Activated B cell treated with CpG ODN at 0.5 μM for 24 hours (primary cell): ENCODE measurements around the gene STRADA. TPM values are rescaled to one million over a fixed set of nuclear protein-coding genes. Genes with fewer than 3 reads are reported as not detected.

Experiments
- ATAC-seq: fragments of 200-7000 bp; cut with Tn5 transposase; one replicate; pipeline ENCODE4 v1.10.0; 2021; ENCODE audit warnings: low read depth, mild to moderate bottlenecking, moderate library complexity
- CTCF ChIA-PET: fragments of 350-600 bp; sonication (Branson Sonifier 250); formaldehyde crosslinking; loops from one replicate; lab custom pipeline; 2021; ENCODE audit warnings: antibody characterized with exemption; lab: Charles Lee
- POLR2A ChIA-PET: fragments of 350-600 bp; sonication (Branson Sonifier 250); formaldehyde crosslinking; loops from one replicate; lab custom pipeline; 2021; ENCODE audit warnings: antibody characterized with exemption; lab: Charles Lee
- DNase-seq: peaks from one replicate; pipeline ENCODE4 v3.0.0; 2022
- H3K27ac Mint-ChIP-seq: one replicate; pipeline ENCODE4 v1.8.0; 2020; ENCODE audit warnings: mixed read lengths
- H3K27me3 Mint-ChIP-seq: one replicate; pipeline ENCODE4 v1.8.0; 2021; ENCODE audit warnings: mixed read lengths
- H3K36me3 Mint-ChIP-seq: one replicate; pipeline ENCODE4 v1.8.0; 2021; ENCODE audit warnings: low read depth, mixed read lengths
- H3K4me1 Mint-ChIP-seq: one replicate; pipeline ENCODE4 v1.8.0; 2021; ENCODE audit warnings: mixed read lengths
- H3K4me3 Mint-ChIP-seq: one replicate; pipeline ENCODE4 v1.8.0; 2020; ENCODE audit warnings: mild to moderate bottlenecking, mixed read lengths
- H3K9me3 Mint-ChIP-seq: one replicate; pipeline ENCODE4 v1.8.0; 2020; ENCODE audit warnings: mixed read lengths
- intact Hi-C: fragments of 100-400 bp; cut with micrococcal nuclease; formaldehyde crosslinking; loops from one replicate; pipeline ENCODE4 v1.15.1; 2024
- total RNA-seq: library from RNA; stranded (reverse); gene quantifications from 2 replicates; pipeline ENCODE4 v1.2.3, GENCODE V29; 2022
- TF ChIP-seq, protein P1 (sequence below): fragments of 200-600 bp; IDR thresholded peaks from one replicate; pipeline ENCODE4 v1.8.0; 2022; ENCODE audit warnings: antibody characterized with exemption, mild to moderate bottlenecking

The STRADA gene
- total RNA-seq, 1 donor from 2014 or later: 80.2 TPM

DNA sequence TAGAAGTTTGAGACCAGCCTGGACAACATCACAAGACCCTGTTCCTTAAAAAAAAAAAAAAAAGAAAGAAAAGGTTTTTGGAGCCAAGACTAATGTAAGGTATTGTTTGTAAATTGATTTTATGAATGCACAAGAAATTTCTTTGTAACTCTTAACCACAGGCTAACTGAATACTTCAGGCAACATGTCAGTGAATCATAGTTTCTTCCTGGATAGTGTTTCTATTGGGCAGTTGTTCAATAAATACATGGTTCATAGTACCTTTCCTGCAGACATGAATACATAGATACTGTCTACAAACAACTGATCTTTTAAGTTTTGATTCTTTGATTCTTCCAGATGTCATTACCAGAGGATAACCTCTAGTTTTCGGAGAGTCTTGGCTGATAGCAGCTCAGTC is 44.0 kb upstream of the STRADA start:
- POLR2A ChIA-PET: interaction anchor here (1.6 kb wide), 1 partner anchor 12 kb away, joined by 5 read pairs; the partner anchor contains the start of genes CCDC47 and DDX42
- no peak overlapping the region for H3K4me3 Mint-ChIP-seq
- CTCF ChIA-PET: no interaction called here
- peaks cover 69% of the 10 kb centered on the region for H3K36me3 Mint-ChIP-seq
- intact Hi-C loops: no loop called here
- DNase-seq (no peak), ATAC-seq (no peak)
- H3K9me3 Mint-ChIP-seq: no peaks in the 10 kb centered on the region
- H3K27ac Mint-ChIP-seq: no peak overlapping the region
- peaks cover 29% of the 10 kb centered on the region for H3K4me1 Mint-ChIP-seq
- TF ChIP-seq, protein P1, sequence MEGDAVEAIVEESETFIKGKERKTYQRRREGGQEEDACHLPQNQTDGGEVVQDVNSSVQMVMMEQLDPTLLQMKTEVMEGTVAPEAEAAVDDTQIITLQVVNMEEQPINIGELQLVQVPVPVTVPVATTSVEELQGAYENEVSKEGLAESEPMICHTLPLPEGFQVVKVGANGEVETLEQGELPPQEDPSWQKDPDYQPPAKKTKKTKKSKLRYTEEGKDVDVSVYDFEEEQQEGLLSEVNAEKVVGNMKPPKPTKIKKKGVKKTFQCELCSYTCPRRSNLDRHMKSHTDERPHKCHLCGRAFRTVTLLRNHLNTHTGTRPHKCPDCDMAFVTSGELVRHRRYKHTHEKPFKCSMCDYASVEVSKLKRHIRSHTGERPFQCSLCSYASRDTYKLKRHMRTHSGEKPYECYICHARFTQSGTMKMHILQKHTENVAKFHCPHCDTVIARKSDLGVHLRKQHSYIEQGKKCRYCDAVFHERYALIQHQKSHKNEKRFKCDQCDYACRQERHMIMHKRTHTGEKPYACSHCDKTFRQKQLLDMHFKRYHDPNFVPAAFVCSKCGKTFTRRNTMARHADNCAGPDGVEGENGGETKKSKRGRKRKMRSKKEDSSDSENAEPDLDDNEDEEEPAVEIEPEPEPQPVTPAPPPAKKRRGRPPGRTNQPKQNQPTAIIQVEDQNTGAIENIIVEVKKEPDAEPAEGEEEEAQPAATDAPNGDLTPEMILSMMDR: no peak
- no peaks in the 10 kb centered on the region for H3K27me3 Mint-ChIP-seq

DNA sequence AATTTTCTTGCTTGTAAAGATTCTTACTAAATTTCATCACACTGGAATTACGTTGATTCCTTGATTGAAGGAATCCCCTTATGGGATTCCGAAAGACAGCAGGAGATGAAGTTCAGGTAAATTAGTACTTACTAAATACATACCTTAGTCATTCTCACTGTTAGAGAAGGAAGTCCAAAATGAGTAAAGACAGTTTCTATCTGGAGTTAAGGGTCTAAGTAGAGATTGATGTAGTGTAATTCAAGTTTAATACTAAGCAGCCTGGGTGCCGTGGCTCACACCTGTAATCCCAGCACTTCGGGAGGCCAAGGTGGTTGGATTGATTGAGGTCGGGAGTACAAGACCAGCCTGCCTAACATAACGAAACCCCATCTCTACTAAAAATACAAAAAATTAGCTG is 41.9 kb upstream of the STRADA start:
- DNase-seq (no peak), ATAC-seq (no peak)
- CTCF ChIA-PET: interaction anchor here (1.2 kb wide), 1 partner anchor 9 kb away, joined by 3 read pairs; the partner anchor contains the start of gene DDX42
- Mint-ChIP-seq H3K36me3 (peaks cover 72% of the 10 kb centered on the region), H3K9me3 (no peaks in the 10 kb centered on the region), H3K27ac (no peak overlapping the region), H3K4me1 (peaks cover 38% of the 10 kb centered on the region), H3K4me3 (no peak overlapping the region), H3K27me3 (no peaks in the 10 kb centered on the region)
- intact Hi-C loops: no loop called here
- TF ChIP-seq, protein P1: no peak
- POLR2A ChIA-PET: interaction anchor here (1.3 kb wide), 1 partner anchor 10 kb away, joined by 5 read pairs; the partner anchor contains the start of genes CCDC47 and DDX42

DNA sequence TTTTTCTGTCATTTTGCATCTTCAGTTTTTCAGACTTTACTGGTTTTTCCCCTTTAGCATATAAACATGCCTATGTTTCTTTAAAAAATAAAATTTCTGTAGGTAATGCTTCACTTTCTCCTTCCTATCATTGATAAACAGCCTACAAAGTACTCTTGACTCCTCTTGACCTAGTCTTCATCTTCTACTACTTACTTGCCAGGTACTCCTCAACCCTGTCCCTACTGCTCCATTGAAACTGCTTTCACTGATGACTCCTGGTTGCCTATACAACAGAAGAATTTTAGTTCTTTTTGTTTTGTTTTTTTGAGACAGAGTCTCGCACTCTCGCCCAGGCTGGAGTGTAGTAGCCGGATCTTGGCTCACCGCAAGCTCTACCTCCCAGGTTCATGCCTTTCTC is 39.3 kb upstream of the STRADA start:
- ChIA-PET CTCF (no interaction called here), POLR2A (interaction anchor here (0.6 kb wide), 2 partner anchors 38 to 47 kb away, joined by 3 read pairs; partner anchors contain the start of genes FTSJ3 and PSMC5)
- Mint-ChIP-seq H3K27me3 (no peaks in the 10 kb centered on the region), H3K4me1 (peaks cover 55% of the 10 kb centered on the region), H3K9me3 (no peaks in the 10 kb centered on the region), H3K4me3 (no peak overlapping the region), H3K27ac (no peak overlapping the region), H3K36me3 (peaks cover 76% of the 10 kb centered on the region)
- no peak for ATAC-seq
- intact Hi-C loops: no loop called here
- DNase-seq: no peak
- TF ChIP-seq, protein P1: no peak

DNA sequence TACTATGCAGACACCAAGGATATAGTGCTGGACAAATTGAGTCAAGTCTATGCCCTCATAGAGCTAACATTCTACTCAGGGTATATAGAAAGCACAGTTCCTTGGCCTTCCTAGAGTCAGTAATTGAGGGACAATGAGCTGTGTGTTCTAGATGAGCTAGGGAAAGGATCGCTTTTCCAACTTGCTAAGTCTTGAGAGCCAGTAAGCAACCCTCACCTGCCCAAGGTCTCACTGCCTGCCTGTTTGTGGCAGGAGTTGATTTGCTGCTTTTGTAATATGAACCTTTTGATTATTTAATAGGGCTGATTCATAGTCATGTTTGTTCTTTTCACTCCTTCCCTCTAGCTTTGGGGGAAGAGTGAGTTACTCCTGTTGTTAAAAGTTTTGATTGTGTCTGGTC is 38.9 kb upstream of the STRADA start:
- DNase-seq: no peak
- Mint-ChIP-seq H3K27ac (no peak overlapping the region), H3K27me3 (no peaks in the 10 kb centered on the region), H3K9me3 (no peaks in the 10 kb centered on the region), H3K4me1 (peaks cover 57% of the 10 kb centered on the region), H3K36me3 (peaks cover 73% of the 10 kb centered on the region), H3K4me3 (no peak overlapping the region)
- ChIA-PET CTCF (no interaction called here), POLR2A (interaction anchor here (0.6 to 0.7 kb wide), 3 partner anchors 38 to 82 kb away, joined by 3 to 4 read pairs (median 3); partner anchors contain the start of genes FTSJ3 and PSMC5)
- intact Hi-C loops: no loop called here
- ATAC-seq: no peak
- TF ChIP-seq, protein P1: no peak

DNA sequence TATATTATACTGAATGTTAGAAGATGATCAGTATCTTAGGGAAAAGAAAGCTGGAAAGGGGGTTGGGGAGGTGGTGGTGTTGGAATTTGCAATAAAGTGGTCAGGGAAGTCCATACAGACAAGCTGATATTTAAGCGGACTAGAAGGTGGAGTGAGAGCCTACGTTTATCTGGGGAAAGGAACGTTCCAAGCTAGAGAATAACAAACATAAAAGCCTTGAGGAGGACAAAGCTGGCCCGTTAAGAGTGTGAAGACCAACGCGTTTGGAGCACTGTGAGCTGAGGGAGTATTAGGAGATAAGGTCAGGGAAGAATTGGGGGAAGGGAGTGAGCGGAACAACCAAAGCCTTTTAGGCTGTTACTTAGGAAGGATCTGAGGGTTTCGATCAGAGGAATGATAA is 33.8 kb upstream of the STRADA start:
- ChIA-PET CTCF (interaction anchor here (1.2 kb wide), 1 partner anchor 33 kb away, joined by 3 read pairs; no protein-coding TSS in a partner anchor), POLR2A (interaction anchor here (0.7 to 6.4 kb wide), 9 partner anchors 11 to 370 kb away, joined by 3 to 256 read pairs (median 38); partner anchors contain the start of genes LIMD2, MAP3K3, PSMC5 and SMARCD2)
- H3K27ac Mint-ChIP-seq: peak overlapping the region; percentile 99
- H3K36me3 Mint-ChIP-seq: peaks cover 63% of the 10 kb centered on the region
- TF ChIP-seq, protein P1: no peak
- no peak for ATAC-seq
- H3K27me3 Mint-ChIP-seq: no peaks in the 10 kb centered on the region
- no peaks in the 10 kb centered on the region for H3K9me3 Mint-ChIP-seq
- intact Hi-C loops: no loop called here
- peaks cover 64% of the 10 kb centered on the region for H3K4me1 Mint-ChIP-seq
- peak overlapping the region; percentile 92 for H3K4me3 Mint-ChIP-seq
- DNase-seq: no peak
